GM23338 (cell line): ENCODE data around the gene IST1. TPM values are rescaled to one million over a fixed set of nuclear protein-coding genes. Genes with fewer than 3 reads are reported as not detected.

ENCODE experiments used
- ATAC-seq: fragments of 200-7000 bp; cut with Tn5 transposase; 3 replicates; pipeline ENCODE4 v1.9.1; 2020
- DNase-seq: peaks from one replicate; pipeline ENCODE4 v3.0.0-alpha.2; 2015; ENCODE audit warnings: low spot score
- H2AFZ ChIP-seq: fragments of 200-600 bp; sonication (generic); 2 replicates; pipeline ENCODE4 v1.8.0; 2016; ENCODE audit warnings: antibody characterized with exemption, mild to moderate bottlenecking, moderate library complexity
- H3F3A ChIP-seq: fragments of 200-600 bp; sonication (generic); replicated peaks from 2 replicates; pipeline ENCODE4 v1.8.0; 2017; ENCODE audit warnings: antibody characterized with exemption, mixed run types, low read depth
- H3K27ac ChIP-seq: fragments of 200-600 bp; sonication (generic); 2 replicates; pipeline ENCODE4 v1.6.1; 2016; ENCODE audit warnings: low read depth
- H3K27me3 ChIP-seq: fragments of 200-600 bp; sonication (generic); 2 replicates; pipeline ENCODE4 v1.8.0; 2016; ENCODE audit warnings: mild to moderate bottlenecking, mixed run types, moderate library complexity; ENCODE audit not compliant: insufficient read depth
- H3K36me3 ChIP-seq: fragments of 200-600 bp; sonication (generic); 2 replicates; pipeline ENCODE4 v1.8.0; 2016; ENCODE audit warnings: mild to moderate bottlenecking; ENCODE audit not compliant: insufficient read depth
- H3K4me1 ChIP-seq: fragments of 200-600 bp; sonication (generic); 2 replicates; pipeline ENCODE4 v1.8.0; 2016; ENCODE audit warnings: mild to moderate bottlenecking, moderate library complexity; ENCODE audit not compliant: insufficient read depth
- H3K4me2 ChIP-seq: fragments of 200-600 bp; sonication (generic); 2 replicates; pipeline ENCODE4 v1.7.1; 2017; ENCODE audit warnings: mixed run types
- H3K4me3 ChIP-seq: fragments of 200-600 bp; sonication (generic); 2 replicates; pipeline ENCODE4 v1.6.1; 2016; ENCODE audit warnings: mixed run types
- H3K79me2 ChIP-seq: fragments of 200-600 bp; sonication (generic); replicated peaks from 2 replicates; pipeline ENCODE4 v1.8.0; 2017; ENCODE audit warnings: mild to moderate bottlenecking; ENCODE audit not compliant: insufficient read depth
- H3K9me2 ChIP-seq: fragments of 200-600 bp; sonication (generic); 2 replicates; pipeline ENCODE4 v1.8.0; 2017; ENCODE audit not compliant: insufficient read depth
- H4K20me1 ChIP-seq: fragments of 200-600 bp; sonication (generic); replicated peaks from 2 replicates; pipeline ENCODE4 v1.8.0; 2017; ENCODE audit warnings: mild to moderate bottlenecking; ENCODE audit not compliant: insufficient read depth
- H3K27ac Mint-ChIP-seq: 2 replicates; pipeline ENCODE4 v1.8.0; 2020; ENCODE audit warnings: inconsistent platforms, mild to moderate bottlenecking, moderate library complexity, mixed read lengths
- H3K27me3 Mint-ChIP-seq: 3 replicates; pipeline ENCODE4 v1.8.0; 2022; ENCODE audit warnings: low read depth, mild to moderate bottlenecking, moderate library complexity, mixed read lengths, inconsistent platforms; ENCODE audit not compliant: insufficient read depth, poor library complexity
- H3K36me3 Mint-ChIP-seq: 3 replicates; pipeline ENCODE4 v1.8.0; 2021; ENCODE audit warnings: low read depth, mild to moderate bottlenecking, inconsistent platforms, moderate library complexity, mixed read lengths
- H3K4me1 Mint-ChIP-seq: 3 replicates; pipeline ENCODE4 v1.8.0; 2020; ENCODE audit warnings: mild to moderate bottlenecking, inconsistent platforms, mixed read lengths
- H3K4me3 Mint-ChIP-seq: 3 replicates; pipeline ENCODE4 v1.8.0; 2021; ENCODE audit warnings: moderate library complexity, mild to moderate bottlenecking, inconsistent platforms, mixed read lengths
- H3K9me3 Mint-ChIP-seq: 3 replicates; pipeline ENCODE4 v1.8.0; 2020; ENCODE audit warnings: moderate library complexity, mild to moderate bottlenecking, inconsistent platforms, mixed read lengths
- CTCF ChIP-seq, 2 experiments: fragments of 200-600 bp in 1 of 2; sonication (generic) in 1 of 2; conservative IDR thresholded peaks; 2 replicates each; pipeline versions ENCODE4 v1.5.1 to v1.6.1; 2016 to 2017; ENCODE audit warnings: antibody characterized with exemption in 2 of 2, low read depth in 2 of 2, mild to moderate bottlenecking in 2 of 2, moderate library complexity in 1 of 2
- EZH2 ChIP-seq: fragments of 200-600 bp; sonication (generic); IDR thresholded peaks from one replicate; pipeline ENCODE4 v1.8.0; 2017; ENCODE audit warnings: antibody characterized with exemption, mild to moderate bottlenecking, low read depth; ENCODE audit not compliant: unreplicated experiment
- NANOG ChIP-seq: IDR thresholded peaks from 2 replicates; pipeline ENCODE4 v1.6.1; 2016; ENCODE audit warnings: antibody characterized with exemption, borderline replicate concordance
- REST ChIP-seq: IDR thresholded peaks from one replicate; pipeline ENCODE4 v1.6.1; 2018; ENCODE audit warnings: antibody characterized with exemption; ENCODE audit not compliant: unreplicated experiment
- STAT1 ChIP-seq: IDR thresholded peaks from one replicate; pipeline ENCODE4 v1.6.1; 2016; ENCODE audit warnings: antibody characterized with exemption; ENCODE audit not compliant: unreplicated experiment
- ZNF462 ChIP-seq: fragments of 250-450 bp; sonication (Bioruptor Pico); IDR thresholded peaks from 2 replicates; pipeline ENCODE4 v1.5.0; 2020; ENCODE audit warnings: mild to moderate bottlenecking, moderate library complexity
- polyA plus RNA-seq: library from polyadenylated mRNA; unstranded; fragments of >200 nt; fragmentation: Nextera tagmentation; extraction: Ambion mirVana; gene quantifications from 2 replicates; pipeline ENCODE4 v1.2.1, GENCODE V29; 2016
- total RNA-seq: library from RNA; depleted of rRNA; stranded (reverse); fragments of >200 nt; shearing (Covaris generic); gene quantifications from 2 replicates; pipeline ENCODE4 v1.2.3, GENCODE V29; 2014

Gene IST1
- total and polyA plus RNA-seq, 2 experiments from 2014 or later: 108 to 234 TPM

GRCh38 chr16:71878911-71879310 lies 16.4 kb upstream of the IST1 start:
- Histone ChIP-seq H4K20me1 (peaks cover 5% of the 10 kb centered on the region; the same call in 1 of the 2 replicates), H3K27ac (no peak overlapping the region), H3K4me1 (peaks cover 12% of the 10 kb centered on the region), H2AFZ (no peak overlapping the region), H3F3A (peaks cover 10% of the 10 kb centered on the region), H3K4me2 (no peak overlapping the region), H3K4me3 (no peak overlapping the region), H3K36me3 (peaks cover 25% of the 10 kb centered on the region), H3K79me2 (peaks cover 2% of the 10 kb centered on the region; the same call in 1 of the 2 replicates), H3K9me2 (no peaks in the 10 kb centered on the region), H3K27me3 (no peaks in the 10 kb centered on the region)
- TF ChIP-seq NANOG (no peak), STAT1 (no peak), REST (no peak), EZH2 (no peak), ZNF462 (no peak), CTCF (conservative IDR thresholded peaks at IDR 0.05; ENCODE audit: low read depth in 2 of 2) (no peak)
- Mint-ChIP-seq H3K36me3 (peaks cover 42% of the 10 kb centered on the region), H3K27me3 (peaks cover 5% of the 10 kb centered on the region), H3K27ac (no peak overlapping the region), H3K9me3 (no peaks in the 10 kb centered on the region), H3K4me3 (no peak overlapping the region), H3K4me1 (peaks cover 27% of the 10 kb centered on the region)
- ATAC-seq (no peak), DNase-seq (no peak)
